ENCODE data around the gene SLC6A9. TPM values are rescaled to one million over a fixed set of nuclear protein-coding genes. Genes with fewer than 3 reads are reported as not detected.

SLC6A9 gene
- total RNA-seq, 1 experiment from 2014 or later, result 12.8 TPM

DNA sequence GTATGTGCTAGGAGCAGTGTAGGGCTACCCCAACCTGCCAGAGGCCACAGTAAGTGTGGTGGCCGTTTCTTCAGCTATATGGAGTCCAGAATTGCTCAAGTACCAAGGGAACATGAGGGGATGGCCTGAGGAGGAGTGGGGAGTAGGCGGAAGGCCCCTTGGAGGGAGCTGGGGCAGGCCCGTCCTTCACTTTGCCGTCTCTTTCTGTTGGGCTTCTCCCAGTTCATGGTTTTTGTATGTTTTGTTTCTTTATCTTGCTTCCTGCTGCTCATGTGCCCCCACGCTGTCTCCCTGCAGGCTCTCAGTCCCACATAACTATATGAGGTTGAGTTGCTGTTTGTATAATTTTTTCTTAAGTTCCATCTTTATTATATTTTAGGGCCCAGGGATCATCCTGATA lies 67.4 kb downstream of the SLC6A9 start:
- ChIA-PET RAD21 (ENCODE audit: low non-redundant PET in 1 of 2, low total read pairs in 2 of 2, uncharacterized antibody in 2 of 2, unreplicated experiment in 2 of 2) (no interaction called here), POLR2A (interaction anchor here (0.7 kb wide), 1 partner anchor 10 kb away, joined by 3 read pairs; no protein-coding TSS in a partner anchor), CTCF (no interaction called here)
- no peak overlapping the region for H3K4me2 ChIP-seq (ENCODE audit: low read length)
- H3K9me2 ChIP-seq (ENCODE audit: insufficient read depth), result no peaks in the 10 kb centered on the region
- H3K4me3 ChIP-seq (replicated peaks in 1 of 2; ENCODE audit: low read depth in 1 of 2, low read length in 2 of 2), result no peak overlapping the region
- TF ChIP-seq YY1 (IDR thresholded peaks at IDR 0.05; ENCODE audit: extremely low read depth, insufficient replicate concordance, low read depth, low read length) (no peak), ZFX (IDR thresholded peaks at IDR 0.05) (no peak), SRF (IDR thresholded peaks at IDR 0.05; ENCODE audit: low read depth) (no peak), RAD21 (IDR thresholded peaks at IDR 0.05; ENCODE audit: low read depth) (no peak), SIN3A (IDR thresholded peaks at IDR 0.05; ENCODE audit: low read depth) (no peak), CEBPB (IDR thresholded peaks at IDR 0.05; ENCODE audit: low read depth) (no peak), EGR1 (IDR thresholded peaks at IDR 0.05; ENCODE audit: low read depth) (no peak), ZNF274 (IDR thresholded peaks at IDR 0.05; ENCODE audit: low read depth, low read length) (no peak)
- TF ChIP-seq, protein P1, sequence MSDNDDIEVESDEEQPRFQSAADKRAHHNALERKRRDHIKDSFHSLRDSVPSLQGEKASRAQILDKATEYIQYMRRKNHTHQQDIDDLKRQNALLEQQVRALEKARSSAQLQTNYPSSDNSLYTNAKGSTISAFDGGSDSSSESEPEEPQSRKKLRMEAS (IDR thresholded peaks at IDR 0.05), result no peak
- TF ChIP-seq, protein P2, sequence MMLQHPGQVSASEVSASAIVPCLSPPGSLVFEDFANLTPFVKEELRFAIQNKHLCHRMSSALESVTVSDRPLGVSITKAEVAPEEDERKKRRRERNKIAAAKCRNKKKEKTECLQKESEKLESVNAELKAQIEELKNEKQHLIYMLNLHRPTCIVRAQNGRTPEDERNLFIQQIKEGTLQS (IDR thresholded peaks at IDR 0.05), result no peak
- H3K9ac ChIP-seq (ENCODE audit: low read length), result no peak overlapping the region
- H3K27me3 ChIP-seq (ENCODE audit: insufficient read depth, low read length), result no peaks in the 10 kb centered on the region
- H3K36me3 ChIP-seq (ENCODE audit: control insufficient read depth in 1 of 2, insufficient read depth in 2 of 2, low read length in 2 of 2), result no peaks in the 10 kb centered on the region; a peak in 2 of 4 replicates
- no peak for DNase-seq (ENCODE audit: low read depth, low spot score)
- no peak overlapping the region for H3K27ac ChIP-seq (ENCODE audit: low read depth, low read length)
- no peaks in the 10 kb centered on the region for H3K79me2 ChIP-seq (ENCODE audit: insufficient read depth, low read length)
- H2AFZ ChIP-seq (ENCODE audit: low read depth, low read length, poor library complexity, severe bottlenecking), result no peak overlapping the region
- ATAC-seq, result no peak
- intact Hi-C loops (cut with micrococcal nuclease), result no loop called here
- BruUV-seq (replicated peaks), result no TSS peak
- H4K20me1 ChIP-seq (ENCODE audit: insufficient read depth), result no peaks in the 10 kb centered on the region
- no peaks in the 10 kb centered on the region for H3K9me3 ChIP-seq (ENCODE audit: control insufficient read depth in 1 of 2, insufficient read depth in 1 of 2, low read depth in 1 of 2, low read length in 2 of 2)
- H3K4me1 ChIP-seq (ENCODE audit: control insufficient read depth in 1 of 2, insufficient read depth in 2 of 2, low read length in 2 of 2), result no peaks in the 10 kb centered on the region

DNA sequence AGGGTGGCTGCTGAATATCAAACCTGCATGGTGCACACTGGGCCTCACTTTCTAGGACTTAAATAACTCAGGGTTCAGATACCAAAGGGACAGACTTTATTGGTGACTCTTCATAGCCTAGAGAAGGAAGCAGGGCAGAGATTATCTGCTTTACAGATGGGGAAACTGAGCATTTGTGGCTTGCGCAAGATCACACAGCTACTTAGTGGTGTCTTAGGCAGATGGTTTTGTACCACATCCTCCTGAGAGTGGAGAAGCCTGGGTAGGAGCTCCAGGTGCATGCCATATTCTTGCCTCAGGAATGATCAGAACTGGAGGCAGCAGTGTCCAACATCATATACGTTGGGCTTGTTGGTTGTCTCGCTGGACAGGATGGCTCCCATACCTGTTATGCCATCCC lies 68.3 kb downstream of the SLC6A9 start:
- POLR2A ChIA-PET, result no interaction called here
- no peak for TF ChIP-seq RAD21 (IDR thresholded peaks at IDR 0.05; ENCODE audit: low read depth)
- no peak for TF ChIP-seq POLR2A (IDR thresholded peaks at IDR 0.05; ENCODE audit: borderline replicate concordance, extremely low read depth, insufficient read depth, insufficient read length)
- TF ChIP-seq YY1 (IDR thresholded peaks at IDR 0.05; ENCODE audit: extremely low read depth, insufficient replicate concordance, low read depth, low read length), result no peak
- TF ChIP-seq EZH2phosphoT487 (IDR thresholded peaks at IDR 0.05; ENCODE audit: borderline replicate concordance), result no peak
- TF ChIP-seq, protein P3, sequence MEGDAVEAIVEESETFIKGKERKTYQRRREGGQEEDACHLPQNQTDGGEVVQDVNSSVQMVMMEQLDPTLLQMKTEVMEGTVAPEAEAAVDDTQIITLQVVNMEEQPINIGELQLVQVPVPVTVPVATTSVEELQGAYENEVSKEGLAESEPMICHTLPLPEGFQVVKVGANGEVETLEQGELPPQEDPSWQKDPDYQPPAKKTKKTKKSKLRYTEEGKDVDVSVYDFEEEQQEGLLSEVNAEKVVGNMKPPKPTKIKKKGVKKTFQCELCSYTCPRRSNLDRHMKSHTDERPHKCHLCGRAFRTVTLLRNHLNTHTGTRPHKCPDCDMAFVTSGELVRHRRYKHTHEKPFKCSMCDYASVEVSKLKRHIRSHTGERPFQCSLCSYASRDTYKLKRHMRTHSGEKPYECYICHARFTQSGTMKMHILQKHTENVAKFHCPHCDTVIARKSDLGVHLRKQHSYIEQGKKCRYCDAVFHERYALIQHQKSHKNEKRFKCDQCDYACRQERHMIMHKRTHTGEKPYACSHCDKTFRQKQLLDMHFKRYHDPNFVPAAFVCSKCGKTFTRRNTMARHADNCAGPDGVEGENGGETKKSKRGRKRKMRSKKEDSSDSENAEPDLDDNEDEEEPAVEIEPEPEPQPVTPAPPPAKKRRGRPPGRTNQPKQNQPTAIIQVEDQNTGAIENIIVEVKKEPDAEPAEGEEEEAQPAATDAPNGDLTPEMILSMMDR (IDR thresholded peaks at IDR 0.05 in 2 of 3, conservative IDR thresholded peaks at IDR 0.05 in 1 of 3; ENCODE audit: borderline replicate concordance in 1 of 3, insufficient read depth in 1 of 3, low read depth in 2 of 3, low read length in 2 of 3), result no peak
- no peak for TF ChIP-seq CBX3 (IDR thresholded peaks at IDR 0.05; ENCODE audit: low read depth)
- TF ChIP-seq TCF7L2 (IDR thresholded peaks at IDR 0.05; ENCODE audit: borderline replicate concordance, extremely low read depth, insufficient read depth, insufficient read length), result no peak
- no peak for TF ChIP-seq ELF1 (IDR thresholded peaks at IDR 0.05; ENCODE audit: borderline replicate concordance, low read depth)
- TF ChIP-seq SRF (IDR thresholded peaks at IDR 0.05; ENCODE audit: low read depth), result no peak
- no peak for TF ChIP-seq ZNF274 (IDR thresholded peaks at IDR 0.05; ENCODE audit: low read depth, low read length)
- TF ChIP-seq, protein P1 (IDR thresholded peaks at IDR 0.05), result no peak
- TF ChIP-seq POLR2AphosphoS5 (IDR thresholded peaks at IDR 0.05; ENCODE audit: low read depth, low read length), result no peak
- TF ChIP-seq JUND (IDR thresholded peaks at IDR 0.05), result no peak
- no peak for TF ChIP-seq FOSL1 (IDR thresholded peaks at IDR 0.05; ENCODE audit: low read depth)
- no peak for TF ChIP-seq EZH2 (IDR thresholded peaks at IDR 0.05)
- TF ChIP-seq, protein P2 (IDR thresholded peaks at IDR 0.05), result no peak

More for the DNA sequence above, 68.3 kb downstream of the SLC6A9 start:
- ATAC-seq (no peak), DNase-seq (ENCODE audit: low read depth, low spot score) (no peak)
- Histone ChIP-seq H3K9ac (ENCODE audit: low read length) (no peak overlapping the region), H4K20me1 (ENCODE audit: insufficient read depth) (no peaks in the 10 kb centered on the region), H3K4me1 (ENCODE audit: control insufficient read depth in 1 of 2, insufficient read depth in 2 of 2, low read length in 2 of 2) (no peaks in the 10 kb centered on the region), H3K4me3 (replicated peaks in 1 of 2; ENCODE audit: low read depth in 1 of 2, low read length in 2 of 2) (no peak overlapping the region), H3K27ac (ENCODE audit: low read depth, low read length) (no peak overlapping the region), H3K36me3 (ENCODE audit: control insufficient read depth in 1 of 2, insufficient read depth in 2 of 2, low read length in 2 of 2) (peaks cover 0 to 3% of the 10 kb centered on the region in 2 experiments; a peak in 2 of 4 replicates), H3K9me2 (ENCODE audit: insufficient read depth) (no peaks in the 10 kb centered on the region), H3K9me3 (ENCODE audit: control insufficient read depth in 1 of 2, insufficient read depth in 1 of 2, low read depth in 1 of 2, low read length in 2 of 2) (no peaks in the 10 kb centered on the region), H3K79me2 (ENCODE audit: insufficient read depth, low read length) (no peaks in the 10 kb centered on the region), H3K27me3 (ENCODE audit: insufficient read depth, low read length) (no peaks in the 10 kb centered on the region), H2AFZ (ENCODE audit: low read depth, low read length, poor library complexity, severe bottlenecking) (no peak overlapping the region), H3K4me2 (ENCODE audit: low read length) (no peak overlapping the region)
- RAD21 ChIA-PET (ENCODE audit: low non-redundant PET in 1 of 2, low total read pairs in 2 of 2, uncharacterized antibody in 2 of 2, unreplicated experiment in 2 of 2), result no interaction called here
- CTCF ChIA-PET, result no interaction called here
- BruUV-seq (replicated peaks), result no TSS peak
- intact Hi-C loops (cut with micrococcal nuclease), result no loop called here

All from HCT116 (cell line).